Measurements from ENCODE around the gene TRPC4AP. TPM values are rescaled to one million over a fixed set of nuclear protein-coding genes. Genes with fewer than 3 reads are reported as not detected.
A peak's percentile ranks its signal among the peaks of the same experiment; 100 is the strongest.

The TRPC4AP gene
- total RNA-seq, 3 donors from 2014 or later: 49.6 to 60.5 (median 53.8) TPM

DNA sequence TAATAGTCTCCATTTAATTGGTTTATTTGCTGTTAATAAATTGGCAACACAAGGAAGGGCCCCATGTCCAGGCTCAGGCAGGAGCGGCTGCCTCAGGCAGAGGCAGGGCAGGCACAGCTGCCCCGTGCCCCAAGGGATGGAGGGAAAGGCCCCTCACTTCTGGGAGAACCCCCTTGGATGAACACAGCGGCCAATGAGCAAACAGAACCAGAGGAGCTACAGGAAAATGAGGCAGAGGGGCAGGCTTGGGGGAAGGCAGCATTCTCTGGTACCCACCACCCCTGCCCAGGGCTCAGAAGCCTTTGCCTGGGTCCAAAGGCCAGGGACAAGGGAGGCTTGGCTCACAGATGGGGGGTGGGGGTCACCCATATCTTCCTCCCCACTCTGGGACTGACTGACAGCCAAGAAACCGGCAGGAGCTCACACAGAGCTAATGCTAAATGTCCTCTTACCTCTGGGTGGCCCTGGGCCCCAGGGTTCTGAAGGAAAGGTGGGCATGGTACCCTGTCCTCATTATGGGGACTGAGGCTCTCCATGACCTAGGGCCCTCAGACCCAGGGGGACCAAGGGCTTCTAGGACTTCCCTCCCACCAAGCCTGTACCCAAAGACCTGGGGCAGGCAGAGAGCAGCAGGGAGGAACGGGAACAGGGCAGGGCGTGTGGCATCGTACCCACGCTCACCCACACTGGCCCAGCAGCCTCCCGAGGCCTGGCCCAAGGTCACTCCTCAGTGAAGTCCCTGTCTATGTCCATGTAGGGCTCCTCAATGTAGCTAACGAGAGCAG lies 90.0 kb downstream of the TRPC4AP start:
- DNase-seq: peak in 2 of 3 donors; percentile 7 to 12
- ATAC-seq: no peak
- Histone ChIP-seq H3K9me3 (no peaks in the 10 kb centered on the region), H3K36me3 (ENCODE audit: low read depth) (peaks cover 29% of the 10 kb centered on the region), H3K4me3 (no peak overlapping the region), H3K4me1 (ENCODE audit: low read depth) (no peaks in the 10 kb centered on the region)
- TF ChIP-seq CTCF (IDR thresholded peaks at IDR 0.05): no peak
- intact Hi-C loops (cut with DNase I, micrococcal nuclease): no loop called here

DNA sequence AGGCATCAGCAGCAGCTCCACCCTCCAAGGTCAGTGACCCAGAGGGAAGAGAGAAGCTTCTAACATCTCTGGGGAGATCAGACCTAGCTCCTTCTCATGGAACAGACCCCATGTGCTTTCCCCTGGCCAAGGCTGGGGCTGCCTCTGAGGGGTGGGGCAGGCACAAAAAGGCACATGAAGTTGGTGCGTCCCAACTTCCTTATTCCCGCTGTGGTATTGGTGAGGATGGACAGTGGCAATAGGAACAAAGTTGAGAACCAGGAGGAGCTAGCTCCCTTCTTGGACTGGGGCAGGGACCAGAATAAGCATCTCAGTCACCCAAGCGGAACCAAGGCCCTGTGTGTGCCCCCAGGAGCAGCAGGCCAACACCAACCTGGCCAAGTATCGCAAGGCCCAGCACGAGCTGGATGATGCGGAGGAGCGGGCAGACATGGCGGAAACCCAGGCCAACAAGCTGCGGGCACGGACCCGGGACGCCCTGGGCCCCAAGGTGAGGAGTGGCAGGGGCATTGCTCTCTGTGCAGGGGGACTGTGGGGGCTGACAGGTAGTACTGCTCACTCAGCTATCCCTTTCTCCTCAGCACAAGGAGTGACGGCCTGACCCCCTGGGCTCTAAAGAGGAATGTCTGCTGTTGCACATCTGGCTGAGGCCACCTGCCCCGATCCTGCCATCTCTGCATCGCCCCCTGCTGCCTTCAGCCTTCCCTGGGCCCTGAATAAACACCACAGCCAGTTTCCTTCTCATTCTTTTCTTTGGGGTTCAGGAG lies 90.8 kb downstream of the TRPC4AP start:
- peaks cover 4% of the 10 kb centered on the region for H3K4me1 ChIP-seq (ENCODE audit: low read depth)
- intact Hi-C loops (cut with DNase I, micrococcal nuclease): no loop called here
- no peak overlapping the region for H3K4me3 ChIP-seq
- DNase-seq (peak; percentile 44 to 59 (median 48)), ATAC-seq (no peak)
- no peak for TF ChIP-seq CTCF (IDR thresholded peaks at IDR 0.05)
- peaks cover 26% of the 10 kb centered on the region for H3K36me3 ChIP-seq (ENCODE audit: low read depth)
- no peaks in the 10 kb centered on the region for H3K9me3 ChIP-seq

GRCh38 chr20:35000922-35001595 lies 91.5 kb downstream of the TRPC4AP start:
- ATAC-seq (no peak), DNase-seq (peak in 2 of 3 donors; percentile 23 to 45)
- no peak for TF ChIP-seq CTCF (IDR thresholded peaks at IDR 0.05)
- peaks cover 4% of the 10 kb centered on the region for H3K4me1 ChIP-seq (ENCODE audit: low read depth)
- H3K36me3 ChIP-seq (ENCODE audit: low read depth): peaks cover 24% of the 10 kb centered on the region
- H3K4me3 ChIP-seq: no peak overlapping the region
- intact Hi-C loops (cut with DNase I, micrococcal nuclease): no loop called here
- no peaks in the 10 kb centered on the region for H3K9me3 ChIP-seq

- no peak for TF ChIP-seq CTCF (IDR thresholded peaks at IDR 0.05)
- intact Hi-C loops (cut with DNase I, micrococcal nuclease): no loop called here
- ATAC-seq (no peak), DNase-seq (peak in 1 of 3 donors; percentile 46)
- peaks cover 4% of the 10 kb centered on the region for H3K4me1 ChIP-seq (ENCODE audit: low read depth)
- peaks cover 18% of the 10 kb centered on the region for H3K36me3 ChIP-seq (ENCODE audit: low read depth)
- no peaks in the 10 kb centered on the region for H3K9me3 ChIP-seq
- no peak overlapping the region for H3K4me3 ChIP-seq
Observed at GRCh38 chr20:35000311-35000921, 92.2 kb downstream of the TRPC4AP start.

- H3K4me1 ChIP-seq (ENCODE audit: low read depth): peaks cover 4% of the 10 kb centered on the region
- no peaks in the 10 kb centered on the region for H3K9me3 ChIP-seq
- no peak for TF ChIP-seq CTCF (IDR thresholded peaks at IDR 0.05)
- intact Hi-C loops (cut with DNase I, micrococcal nuclease): no loop called here
- peaks cover 18% of the 10 kb centered on the region for H3K36me3 ChIP-seq (ENCODE audit: low read depth)
- ATAC-seq: no peak
- DNase-seq: peak in 1 of 3 donors; percentile 28
- H3K4me3 ChIP-seq: no peak overlapping the region
Observed at GRCh38 chr20:34999782-35000181, 92.8 kb downstream of the TRPC4AP start.
